Endothelial cell of umbilical vein (primary cell): Measurements from ENCODE around the gene ACAD9. TPM values are rescaled to one million over a fixed set of nuclear protein-coding genes. Genes with fewer than 3 reads are reported as not detected.

Experiments used
- BruUV-seq: library from RNA; stranded (reverse); fragments of 400-500 nt; replicated peaks from 2 replicates; lab custom pipeline; 2021; lab: Mats Ljungman, UMichigan
- CTCF ChIA-PET: fragments of 300-600, 350-600 bp; sonication (Branson Sonifier 250); formaldehyde crosslinking; loops from one replicate; lab custom pipeline; 2021; ENCODE audit warnings: antibody characterized with exemption, inconsistent platforms; lab: Charles Lee
- POLR2A ChIA-PET: fragments of 300-600, 350-600 bp; sonication (Branson Sonifier 250); formaldehyde crosslinking; loops from one replicate; lab custom pipeline; 2021; ENCODE audit warnings: antibody characterized with exemption, inconsistent platforms; lab: Charles Lee
- DNase-seq: peaks from one replicate; pipeline ENCODE4 v3.0.0-alpha.2; 2011; ENCODE audit warnings: low read depth, low spot score
- FAIRE-seq: peaks from 2 replicates; lab custom pipeline; 2011; peaks lifted over from hg19 to GRCh38; lab: Jason Lieb, UNC
- H2AFZ ChIP-seq: 2 replicates; pipeline ENCODE4 v1.6.0; 2012; ENCODE audit warnings: low read depth, low read length, control low read depth, inconsistent platforms
- H3K27ac ChIP-seq: 2 replicates; pipeline ENCODE4 v1.5.1; 2011; ENCODE audit warnings: low read depth, mild to moderate bottlenecking, control low read depth, low read length, moderate library complexity; ENCODE audit not compliant: insufficient read depth
- H3K27me3 ChIP-seq, 2 experiments: 2 replicates each; pipeline versions ENCODE4 v1.6.0 to v1.6.1; 2011; ENCODE audit warnings: low read length in 2 of 2, mixed read lengths in 1 of 2; ENCODE audit not compliant: control insufficient read depth in 2 of 2, insufficient read depth in 2 of 2
- H3K36me3 ChIP-seq, 2 experiments: 2 replicates in 1 of 2; 3 replicates in 1 of 2; pipeline ENCODE4 v1.5.1; 2011; ENCODE audit warnings: low read length in 2 of 2, mild to moderate bottlenecking in 1 of 2, moderate library complexity in 1 of 2; ENCODE audit not compliant: control insufficient read depth in 2 of 2, insufficient read depth in 2 of 2; ENCODE audit errors: extremely low read depth in 1 of 2
- H3K4me1 ChIP-seq: 3 replicates; pipeline ENCODE4 v1.5.1; 2011; ENCODE audit warnings: mild to moderate bottlenecking, low read length; ENCODE audit not compliant: control insufficient read depth, insufficient read depth; ENCODE audit errors: extremely low read depth
- H3K4me2 ChIP-seq: 2 replicates; pipeline ENCODE4 v1.6.1; 2011; ENCODE audit warnings: low read length, control low read depth, mixed read lengths; ENCODE audit not compliant: insufficient read depth
- H3K4me3 ChIP-seq, 3 experiments: fragments of 200-600 bp in 1 of 3; sonication (generic), shearing (Covaris generic) in 1 of 3; replicated peaks in 1 of 3; 2 replicates each; pipeline ENCODE4 v1.5.1; 2011 to 2016; ENCODE audit warnings: control low read depth in 3 of 3, low read length in 3 of 3, mild to moderate bottlenecking in 2 of 3, inconsistent platforms in 1 of 3, low read depth in 1 of 3, moderate library complexity in 1 of 3; ENCODE audit not compliant: insufficient read depth in 1 of 3
- H3K79me2 ChIP-seq: 2 replicates; pipeline ENCODE4 v1.6.0; 2012; ENCODE audit warnings: low read length, inconsistent platforms; ENCODE audit not compliant: control insufficient read depth, insufficient read depth
- H3K9ac ChIP-seq: replicated peaks from 2 replicates; pipeline ENCODE3; 2011; ENCODE audit warnings: low read length, control low read depth; ENCODE audit not compliant: insufficient read depth; ENCODE audit errors: extremely low read depth
- H3K9me1 ChIP-seq: replicated peaks from 3 replicates; pipeline ENCODE4 v1.6.0; 2011; ENCODE audit warnings: mild to moderate bottlenecking, low read length; ENCODE audit not compliant: control insufficient read depth, insufficient read depth; ENCODE audit errors: extremely low read depth
- H3K9me3 ChIP-seq: replicated peaks from 2 replicates; pipeline ENCODE4 v1.5.1; 2012; ENCODE audit warnings: low read length, inconsistent platforms; ENCODE audit not compliant: control insufficient read depth, insufficient read depth
- H4K20me1 ChIP-seq: replicated peaks from 2 replicates; pipeline ENCODE3; 2011; ENCODE audit warnings: mild to moderate bottlenecking, low read length; ENCODE audit not compliant: control insufficient read depth, insufficient read depth; ENCODE audit errors: extremely low read depth
- EZH2 ChIP-seq: IDR thresholded peaks from 2 replicates; pipeline ENCODE4 v1.6.1; 2012; ENCODE audit warnings: borderline replicate concordance, low read depth, mild to moderate bottlenecking, moderate library complexity, low read length, inconsistent platforms; ENCODE audit not compliant: severe bottlenecking
- FOS ChIP-seq: IDR thresholded peaks from 2 replicates; pipeline ENCODE4 v1.6.1; 2011; ENCODE audit warnings: mild to moderate bottlenecking, low read length, moderate library complexity, borderline replicate concordance; ENCODE audit not compliant: insufficient read depth
- GATA2 ChIP-seq: IDR thresholded peaks from 2 replicates; pipeline ENCODE4 v1.7.0; 2011; ENCODE audit warnings: low read depth, mild to moderate bottlenecking, moderate library complexity, mixed read lengths, low read length; ENCODE audit not compliant: insufficient read length, insufficient read depth
- JUN ChIP-seq: IDR thresholded peaks from 2 replicates; pipeline ENCODE4 v1.6.1; 2011; ENCODE audit warnings: borderline replicate concordance, low read depth; ENCODE audit not compliant: insufficient read length, insufficient read depth
- MYC ChIP-seq: IDR thresholded peaks from one replicate; pipeline ENCODE4 v1.6.1; 2011; ENCODE audit warnings: mild to moderate bottlenecking, low read depth, low read length
- POLR2A ChIP-seq: IDR thresholded peaks from 2 replicates; pipeline ENCODE4 v1.6.1; 2012; ENCODE audit warnings: low read depth, mild to moderate bottlenecking, control low read depth, low read length
- POLR2AphosphoS5 ChIP-seq: IDR thresholded peaks from 2 replicates; pipeline ENCODE4 v1.6.1; 2012; ENCODE audit warnings: low read depth, mild to moderate bottlenecking, control low read depth, low read length, moderate library complexity; ENCODE audit not compliant: insufficient read depth
- dilution Hi-C: fragments of 300-500 bp; cut with MboI; formaldehyde crosslinking; loops from one replicate; pipeline ENCODE4 v1.15.0; 2019; ENCODE audit warnings: low sequenced_read_pairs; ENCODE audit not compliant: extremely low pct_ligation_motif_present
- intact Hi-C: fragments of 100-400 bp; cut with micrococcal nuclease; formaldehyde crosslinking; loops from one replicate; pipeline ENCODE4 v1.10.0; 2022
- polyA plus RNA-seq, 4 experiments: library from polyadenylated mRNA; depleted of rRNA in 3 of 4; stranded (reverse) in 3 of 4; unstranded in 1 of 4; fragments of >200 nt; gene quantifications; 2 replicates each; pipeline versions ENCODE4 v1.2.1 to v1.2.3, GENCODE V29; 2011 to 2012; ENCODE audit warnings: missing spikeins in 1 of 4
- total RNA-seq: library from RNA; stranded (reverse); gene quantifications from 2 replicates; pipeline ENCODE4 v1.2.3, GENCODE V29; 2021
- TF ChIP-seq, protein P1 (sequence below): IDR thresholded peaks from 2 replicates; pipeline ENCODE4 v1.6.1; 2011; ENCODE audit not compliant: insufficient read depth, insufficient read length
- TF ChIP-seq, protein P2 (sequence below), 2 donors: IDR thresholded peaks; 1 replicate in 1 of 2; 2 replicates in 1 of 2; pipeline ENCODE4 v1.5.1; 2011; ENCODE audit warnings: low read length in 2 of 2, mild to moderate bottlenecking in 2 of 2, moderate library complexity in 2 of 2, control low read depth in 1 of 2, inconsistent platforms in 1 of 2, low read depth in 1 of 2; ENCODE audit not compliant: insufficient read depth in 1 of 2; ENCODE audit errors: extremely low read depth in 1 of 2

The ACAD9 gene
- total and polyA plus RNA-seq, 2 donors (not counting 3 experiments of a cell fraction or from before 2014, with no cell fraction given) = 58.6 to 65.8 TPM

DNA sequence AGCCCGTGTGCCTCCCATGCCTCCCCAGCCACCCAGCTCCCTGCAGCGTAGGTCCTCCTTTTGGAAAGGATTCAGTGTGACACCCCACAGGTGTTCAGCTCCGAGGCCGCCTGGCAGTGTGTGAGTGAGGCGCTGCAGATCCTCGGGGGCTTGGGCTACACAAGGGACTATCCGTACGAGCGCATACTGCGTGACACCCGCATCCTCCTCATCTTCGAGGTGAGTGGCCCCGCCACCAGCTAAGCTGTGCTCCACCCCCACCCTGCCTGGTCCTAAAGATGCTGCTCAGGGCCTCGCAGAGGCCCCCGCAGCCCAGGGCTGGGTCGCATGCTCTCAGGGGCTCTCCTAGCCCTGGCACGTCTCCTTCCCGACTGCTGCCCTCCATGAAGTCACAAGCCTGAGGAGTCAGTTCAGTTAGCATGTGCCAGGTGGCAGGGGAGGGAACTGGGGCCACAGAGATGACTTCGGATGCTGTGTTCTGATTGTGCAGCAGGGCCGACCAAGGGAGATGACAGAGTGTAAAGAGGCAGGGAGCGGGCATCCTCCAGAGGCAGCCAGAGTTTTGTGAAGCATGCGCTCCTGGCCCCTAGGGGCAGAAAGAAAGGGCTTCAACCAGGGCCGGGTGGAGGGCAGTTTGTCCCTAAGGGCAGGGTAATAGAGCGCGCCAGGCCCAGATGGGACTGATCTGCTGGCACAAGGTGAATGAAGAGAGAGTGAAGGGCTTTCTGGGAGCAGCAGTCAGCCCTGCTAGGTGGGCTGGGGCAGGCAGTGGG, 26.8 kb downstream of the ACAD9 start:
- intact Hi-C loops (no loop called here), dilution Hi-C loops (loop anchor here (25.0 kb wide), 1 partner anchor 206 kb away; the partner anchor contains the start of gene RAB43)
- ChIA-PET CTCF (no interaction called here), POLR2A (no interaction called here)
- no peaks in the 10 kb centered on the region for H3K9me3 ChIP-seq
- no peak overlapping the region for H2AFZ ChIP-seq
- H3K36me3 ChIP-seq = peaks cover 6 to 77% of the 10 kb centered on the region in 2 experiments
- no peaks in the 10 kb centered on the region for H3K27me3 ChIP-seq
- no peak for FAIRE-seq
- no peak overlapping the region for H3K9ac ChIP-seq
- H3K4me1 ChIP-seq = no peaks in the 10 kb centered on the region
- no peaks in the 10 kb centered on the region for H4K20me1 ChIP-seq
- no peak overlapping the region for H3K4me3 ChIP-seq
- no peaks in the 10 kb centered on the region for H3K9me1 ChIP-seq
- no peak overlapping the region for H3K4me2 ChIP-seq
- no peak overlapping the region for H3K27ac ChIP-seq
- BruUV-seq = no TSS peak
- no peak for DNase-seq
- H3K79me2 ChIP-seq = no peaks in the 10 kb centered on the region
- TF ChIP-seq, protein P1, sequence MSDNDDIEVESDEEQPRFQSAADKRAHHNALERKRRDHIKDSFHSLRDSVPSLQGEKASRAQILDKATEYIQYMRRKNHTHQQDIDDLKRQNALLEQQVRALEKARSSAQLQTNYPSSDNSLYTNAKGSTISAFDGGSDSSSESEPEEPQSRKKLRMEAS = no peak
- TF ChIP-seq MYC (no peak), FOS (no peak), GATA2 (no peak), POLR2AphosphoS5 (no peak), EZH2 (no peak), JUN (no peak), POLR2A (no peak)
- TF ChIP-seq, protein P2, sequence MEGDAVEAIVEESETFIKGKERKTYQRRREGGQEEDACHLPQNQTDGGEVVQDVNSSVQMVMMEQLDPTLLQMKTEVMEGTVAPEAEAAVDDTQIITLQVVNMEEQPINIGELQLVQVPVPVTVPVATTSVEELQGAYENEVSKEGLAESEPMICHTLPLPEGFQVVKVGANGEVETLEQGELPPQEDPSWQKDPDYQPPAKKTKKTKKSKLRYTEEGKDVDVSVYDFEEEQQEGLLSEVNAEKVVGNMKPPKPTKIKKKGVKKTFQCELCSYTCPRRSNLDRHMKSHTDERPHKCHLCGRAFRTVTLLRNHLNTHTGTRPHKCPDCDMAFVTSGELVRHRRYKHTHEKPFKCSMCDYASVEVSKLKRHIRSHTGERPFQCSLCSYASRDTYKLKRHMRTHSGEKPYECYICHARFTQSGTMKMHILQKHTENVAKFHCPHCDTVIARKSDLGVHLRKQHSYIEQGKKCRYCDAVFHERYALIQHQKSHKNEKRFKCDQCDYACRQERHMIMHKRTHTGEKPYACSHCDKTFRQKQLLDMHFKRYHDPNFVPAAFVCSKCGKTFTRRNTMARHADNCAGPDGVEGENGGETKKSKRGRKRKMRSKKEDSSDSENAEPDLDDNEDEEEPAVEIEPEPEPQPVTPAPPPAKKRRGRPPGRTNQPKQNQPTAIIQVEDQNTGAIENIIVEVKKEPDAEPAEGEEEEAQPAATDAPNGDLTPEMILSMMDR (IDR thresholded peaks at IDR 0.05; ENCODE audit: extremely low read depth in 1 of 2, insufficient read depth in 1 of 2, low read depth in 1 of 2, low read length in 2 of 2) = no peak
